MM.1S (cell line): ENCODE data around the gene TSPO2.

ENCODE experiments used
- DNase-seq: peaks from one replicate; pipeline ENCODE4 v3.0.0-alpha.2; 2015
- H2AFZ ChIP-seq: fragments of 300-600 bp; sonication (generic); 2 replicates; pipeline ENCODE4 v1.6.0; 2016; ENCODE audit warnings: antibody characterized with exemption, low read length
- H3F3A ChIP-seq: fragments of 300-600 bp; sonication (generic); 2 replicates; pipeline ENCODE4 v1.6.1; 2016; ENCODE audit warnings: mild to moderate bottlenecking, antibody characterized with exemption, low read length, moderate library complexity, mixed read lengths; ENCODE audit not compliant: insufficient read depth
- H3K27ac ChIP-seq: fragments of 300-600 bp; sonication (generic); 2 replicates; pipeline ENCODE4 v1.5.1; 2016; ENCODE audit warnings: mild to moderate bottlenecking, low read length
- H3K27me3 ChIP-seq: fragments of 300-600 bp; sonication (generic); replicated peaks from 2 replicates; pipeline ENCODE4 v1.6.0; 2016; ENCODE audit warnings: low read length; ENCODE audit not compliant: insufficient read depth
- H3K36me3 ChIP-seq: fragments of 300-600 bp; sonication (generic); replicated peaks from 2 replicates; pipeline ENCODE4 v1.6.1; 2016; ENCODE audit warnings: mild to moderate bottlenecking, low read length, mixed read lengths; ENCODE audit not compliant: insufficient read depth
- H3K4me1 ChIP-seq: fragments of 300-600 bp; sonication (generic); 2 replicates; pipeline ENCODE4 v1.6.1; 2016; ENCODE audit warnings: low read length, mixed read lengths
- H3K4me2 ChIP-seq: fragments of 300-600 bp; sonication (generic); 2 replicates; pipeline ENCODE4 v1.6.0; 2016; ENCODE audit warnings: low read depth, low read length
- H3K4me3 ChIP-seq: fragments of 300-600 bp; sonication (generic); 2 replicates; pipeline ENCODE4 v1.5.1; 2016; ENCODE audit warnings: low read length, mixed read lengths
- H3K79me2 ChIP-seq: fragments of 300-600 bp; sonication (generic); 2 replicates; pipeline ENCODE4 v1.6.1; 2016; ENCODE audit warnings: mixed run types, low read length, mixed read lengths
- H3K9ac ChIP-seq: fragments of 300-600 bp; sonication (generic); 2 replicates; pipeline ENCODE4 v1.6.1; 2016; ENCODE audit warnings: low read length, mixed read lengths
- H3K9me2 ChIP-seq: fragments of 300-600 bp; sonication (generic); replicated peaks from 2 replicates; pipeline ENCODE4 v1.6.1; 2016; ENCODE audit warnings: mild to moderate bottlenecking, low read length, mixed read lengths; ENCODE audit not compliant: insufficient read depth
- H3K9me3 ChIP-seq: fragments of 300-600 bp; sonication (generic); replicated peaks from 2 replicates; pipeline ENCODE4 v1.6.1; 2016; ENCODE audit warnings: mild to moderate bottlenecking, low read length, mixed read lengths; ENCODE audit not compliant: insufficient read depth
- H4K20me1 ChIP-seq: fragments of 300-600 bp; sonication (generic); 2 replicates; pipeline ENCODE4 v1.6.1; 2016; ENCODE audit warnings: mild to moderate bottlenecking, low read length, moderate library complexity, mixed read lengths; ENCODE audit not compliant: insufficient read depth
- EZH2 ChIP-seq: fragments of 300-600 bp; sonication (generic); optimal IDR thresholded peaks from 2 replicates; pipeline ENCODE3; 2017; ENCODE audit warnings: low read depth, mild to moderate bottlenecking, antibody characterized with exemption, low read length, mixed read lengths
- EZH2phosphoT487 ChIP-seq: fragments of 300-600 bp; sonication (generic); IDR thresholded peaks from 2 replicates; pipeline ENCODE4 v1.6.1; 2018; ENCODE audit warnings: antibody characterized with exemption, low read length
- TF ChIP-seq, protein P1 (sequence below): fragments of 300-600 bp; sonication (generic); IDR thresholded peaks from 2 replicates; pipeline ENCODE4 v1.5.1; 2016; ENCODE audit warnings: antibody characterized with exemption, low read length, mixed read lengths

The TSPO2 gene

GRCh38 chr6:41049521-41049920 lies 7.3 kb downstream of the TSPO2 start:
- Histone ChIP-seq H3K9ac (no peak overlapping the region), H3F3A (no peaks in the 10 kb centered on the region), H3K36me3 (no peaks in the 10 kb centered on the region), H4K20me1 (no peaks in the 10 kb centered on the region), H3K79me2 (no peaks in the 10 kb centered on the region), H3K4me1 (peaks cover 8% of the 10 kb centered on the region), H3K9me3 (no peaks in the 10 kb centered on the region), H2AFZ (no peak overlapping the region), H3K27me3 (no peaks in the 10 kb centered on the region), H3K4me2 (no peak overlapping the region), H3K4me3 (no peak overlapping the region), H3K9me2 (no peaks in the 10 kb centered on the region), H3K27ac (no peak overlapping the region)
- DNase-seq, result no peak
- TF ChIP-seq EZH2phosphoT487 (no peak), EZH2 (no peak)
- TF ChIP-seq, protein P1, sequence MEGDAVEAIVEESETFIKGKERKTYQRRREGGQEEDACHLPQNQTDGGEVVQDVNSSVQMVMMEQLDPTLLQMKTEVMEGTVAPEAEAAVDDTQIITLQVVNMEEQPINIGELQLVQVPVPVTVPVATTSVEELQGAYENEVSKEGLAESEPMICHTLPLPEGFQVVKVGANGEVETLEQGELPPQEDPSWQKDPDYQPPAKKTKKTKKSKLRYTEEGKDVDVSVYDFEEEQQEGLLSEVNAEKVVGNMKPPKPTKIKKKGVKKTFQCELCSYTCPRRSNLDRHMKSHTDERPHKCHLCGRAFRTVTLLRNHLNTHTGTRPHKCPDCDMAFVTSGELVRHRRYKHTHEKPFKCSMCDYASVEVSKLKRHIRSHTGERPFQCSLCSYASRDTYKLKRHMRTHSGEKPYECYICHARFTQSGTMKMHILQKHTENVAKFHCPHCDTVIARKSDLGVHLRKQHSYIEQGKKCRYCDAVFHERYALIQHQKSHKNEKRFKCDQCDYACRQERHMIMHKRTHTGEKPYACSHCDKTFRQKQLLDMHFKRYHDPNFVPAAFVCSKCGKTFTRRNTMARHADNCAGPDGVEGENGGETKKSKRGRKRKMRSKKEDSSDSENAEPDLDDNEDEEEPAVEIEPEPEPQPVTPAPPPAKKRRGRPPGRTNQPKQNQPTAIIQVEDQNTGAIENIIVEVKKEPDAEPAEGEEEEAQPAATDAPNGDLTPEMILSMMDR, result no peak

DNA sequence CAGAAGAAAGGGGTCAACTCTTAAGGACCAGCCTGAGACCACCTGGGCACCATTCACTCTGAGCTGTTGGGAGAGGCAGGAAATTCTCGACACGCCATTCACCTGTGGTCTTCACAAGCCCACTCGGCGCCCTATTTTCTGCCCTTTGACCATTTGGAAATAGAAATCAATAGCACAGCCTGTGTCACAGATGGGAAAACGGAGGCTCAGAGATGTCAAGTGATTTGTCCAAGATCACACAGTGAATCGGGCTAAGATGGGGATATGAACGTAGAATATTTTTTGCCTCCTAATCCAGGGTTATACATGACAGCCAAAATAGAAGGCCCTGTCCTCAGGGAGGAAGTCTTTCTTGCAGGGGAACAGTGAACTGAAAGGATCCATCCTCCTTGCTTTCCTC lies 7.7 kb downstream of the TSPO2 start:
- Histone ChIP-seq H3K4me2 (no peak overlapping the region), H3F3A (no peaks in the 10 kb centered on the region), H3K4me1 (peaks cover 13% of the 10 kb centered on the region), H3K4me3 (no peak overlapping the region), H3K9me3 (no peaks in the 10 kb centered on the region), H3K79me2 (no peaks in the 10 kb centered on the region), H3K27ac (no peak overlapping the region), H2AFZ (no peak overlapping the region), H4K20me1 (no peaks in the 10 kb centered on the region), H3K9me2 (no peaks in the 10 kb centered on the region), H3K27me3 (no peaks in the 10 kb centered on the region), H3K36me3 (no peaks in the 10 kb centered on the region), H3K9ac (no peak overlapping the region)
- TF ChIP-seq EZH2, result no peak
- no peak for TF ChIP-seq EZH2phosphoT487
- TF ChIP-seq, protein P1, result no peak
- no peak for DNase-seq

DNA sequence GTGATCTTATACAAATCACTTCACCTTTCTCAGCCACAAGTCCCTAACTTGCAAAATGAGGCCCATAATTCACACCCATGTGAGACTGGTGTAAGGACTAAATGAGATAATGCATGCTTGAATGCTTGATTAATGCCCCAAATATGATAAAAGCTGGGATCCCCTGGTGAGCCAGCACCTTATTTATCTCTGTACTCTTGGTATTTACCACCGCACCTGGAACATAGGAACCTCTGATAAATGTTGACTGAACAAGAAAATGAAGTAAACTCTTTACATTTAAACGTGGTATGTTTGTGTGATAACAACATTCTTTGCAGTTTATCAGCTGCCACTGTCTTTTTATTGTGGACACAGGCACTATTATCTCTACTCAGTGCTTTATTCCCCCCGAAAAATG lies 8.3 kb downstream of the TSPO2 start:
- Histone ChIP-seq H4K20me1 (no peaks in the 10 kb centered on the region), H3K4me3 (no peak overlapping the region), H3K79me2 (no peaks in the 10 kb centered on the region), H3K9ac (no peak overlapping the region), H2AFZ (no peak overlapping the region), H3F3A (no peaks in the 10 kb centered on the region), H3K4me2 (no peak overlapping the region), H3K36me3 (no peaks in the 10 kb centered on the region), H3K9me3 (no peaks in the 10 kb centered on the region), H3K4me1 (peaks cover 18% of the 10 kb centered on the region), H3K27ac (no peak overlapping the region), H3K9me2 (no peaks in the 10 kb centered on the region), H3K27me3 (no peaks in the 10 kb centered on the region)
- TF ChIP-seq EZH2phosphoT487, result no peak
- TF ChIP-seq, protein P1, result no peak
- no peak for TF ChIP-seq EZH2
- no peak for DNase-seq
